ENCODE data around the gene ITPR3.

DNA sequence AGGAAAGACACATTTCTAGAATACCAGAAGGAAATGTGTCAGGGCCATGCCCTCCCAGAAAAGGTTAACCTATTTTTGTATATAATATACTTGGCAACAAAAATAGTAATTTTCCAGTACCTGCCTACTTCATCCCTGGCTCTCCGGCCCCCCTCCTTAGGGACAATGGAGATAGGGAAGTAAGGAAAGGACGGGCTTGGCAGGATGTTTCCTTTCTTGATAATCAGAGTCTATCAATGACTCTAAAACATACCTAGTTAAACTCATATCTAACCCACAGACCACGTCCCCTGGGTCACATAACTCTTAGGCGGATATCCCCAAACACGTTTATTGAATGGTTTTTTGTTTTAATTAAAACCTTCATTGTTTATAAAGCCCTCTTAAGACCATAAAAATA, 78.6 kb downstream of the ITPR3 start:
- TF ChIP-seq, protein P1, sequence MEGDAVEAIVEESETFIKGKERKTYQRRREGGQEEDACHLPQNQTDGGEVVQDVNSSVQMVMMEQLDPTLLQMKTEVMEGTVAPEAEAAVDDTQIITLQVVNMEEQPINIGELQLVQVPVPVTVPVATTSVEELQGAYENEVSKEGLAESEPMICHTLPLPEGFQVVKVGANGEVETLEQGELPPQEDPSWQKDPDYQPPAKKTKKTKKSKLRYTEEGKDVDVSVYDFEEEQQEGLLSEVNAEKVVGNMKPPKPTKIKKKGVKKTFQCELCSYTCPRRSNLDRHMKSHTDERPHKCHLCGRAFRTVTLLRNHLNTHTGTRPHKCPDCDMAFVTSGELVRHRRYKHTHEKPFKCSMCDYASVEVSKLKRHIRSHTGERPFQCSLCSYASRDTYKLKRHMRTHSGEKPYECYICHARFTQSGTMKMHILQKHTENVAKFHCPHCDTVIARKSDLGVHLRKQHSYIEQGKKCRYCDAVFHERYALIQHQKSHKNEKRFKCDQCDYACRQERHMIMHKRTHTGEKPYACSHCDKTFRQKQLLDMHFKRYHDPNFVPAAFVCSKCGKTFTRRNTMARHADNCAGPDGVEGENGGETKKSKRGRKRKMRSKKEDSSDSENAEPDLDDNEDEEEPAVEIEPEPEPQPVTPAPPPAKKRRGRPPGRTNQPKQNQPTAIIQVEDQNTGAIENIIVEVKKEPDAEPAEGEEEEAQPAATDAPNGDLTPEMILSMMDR (conservative IDR thresholded peaks at IDR 0.05; ENCODE audit: low read length): no peak
- TF ChIP-seq EZH2phosphoT487 (IDR thresholded peaks at IDR 0.05; ENCODE audit: borderline replicate concordance, low read depth, low read length): no peak
